Kidney capillary endothelial cell (primary cell): ENCODE measurements around the gene CYBRD1.

Experiments used
- DNase-seq: peaks from one replicate; pipeline ENCODE4 v3.0.0-alpha.2; 2018; ENCODE audit warnings: low spot score

The CYBRD1 gene

DNA sequence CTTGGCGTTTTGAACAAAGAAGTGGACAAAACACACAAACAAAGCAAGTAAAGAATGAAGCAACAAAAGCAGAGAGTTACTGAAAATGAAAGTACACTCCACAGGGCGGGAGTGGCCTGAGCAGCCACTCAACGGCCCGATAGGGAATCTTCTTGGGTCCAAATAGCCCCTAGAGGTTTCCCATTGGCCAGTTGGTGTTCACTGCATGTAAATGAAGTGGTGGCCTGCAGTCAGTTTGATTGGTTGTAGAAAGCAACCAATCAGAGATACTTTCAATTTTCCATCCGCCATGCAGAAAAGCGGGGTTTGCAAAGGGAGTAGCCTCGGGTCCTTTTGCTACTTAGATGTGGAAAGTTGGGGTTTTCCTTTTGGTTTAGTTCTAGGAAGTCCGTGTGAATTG, 31.6 kb downstream of the CYBRD1 start:
- no peak for DNase-seq

DNA sequence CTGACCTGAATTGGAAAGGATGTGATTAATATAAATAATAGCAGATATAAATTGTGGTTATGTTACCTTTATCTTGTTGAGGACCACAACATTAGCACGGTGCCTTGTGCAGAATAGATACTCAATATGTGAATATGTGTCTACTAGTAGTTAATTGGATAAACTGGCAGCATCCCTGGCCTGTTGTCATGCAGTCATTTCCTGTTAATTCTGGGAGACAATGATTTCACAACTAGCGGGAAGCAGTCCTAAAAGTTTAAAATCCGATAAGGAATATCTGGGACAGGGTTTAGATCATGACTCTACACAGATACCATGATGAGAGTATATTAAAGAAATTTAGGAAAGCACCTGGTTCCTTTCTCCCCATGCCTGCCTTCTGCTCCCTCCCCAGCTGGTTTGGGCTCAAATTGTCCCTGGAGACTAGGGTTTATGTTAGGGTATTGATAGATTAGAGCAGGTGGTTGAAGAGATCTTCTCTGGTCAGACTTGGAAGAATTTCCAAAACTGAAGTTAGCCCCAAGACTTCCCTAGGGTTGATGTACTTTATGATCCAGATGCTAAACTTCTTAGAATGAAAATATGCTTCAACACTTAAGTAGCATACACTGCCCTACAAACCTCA, 32.8 kb downstream of the CYBRD1 start:
- DNase-seq: no peak

DNA sequence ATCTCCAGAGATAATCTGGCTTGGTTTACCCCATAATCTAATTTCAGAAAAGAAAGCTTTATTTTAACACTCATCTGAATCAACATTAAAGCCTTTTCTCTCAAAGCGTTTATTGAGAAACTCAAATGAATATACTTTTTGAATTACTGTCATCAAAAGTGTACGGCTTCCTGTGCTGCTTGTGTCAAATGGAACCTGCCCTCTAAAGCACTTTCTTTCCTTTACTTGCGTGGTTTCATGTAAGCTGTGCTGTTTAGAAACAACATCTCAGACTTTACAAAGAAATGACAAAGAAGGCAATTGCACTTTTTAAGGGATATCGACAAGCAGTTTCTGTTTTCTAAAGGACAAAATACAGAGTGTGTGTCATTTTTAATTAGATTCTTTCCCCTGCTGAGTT, 35.1 kb downstream of the CYBRD1 start:
- no peak for DNase-seq

DNA sequence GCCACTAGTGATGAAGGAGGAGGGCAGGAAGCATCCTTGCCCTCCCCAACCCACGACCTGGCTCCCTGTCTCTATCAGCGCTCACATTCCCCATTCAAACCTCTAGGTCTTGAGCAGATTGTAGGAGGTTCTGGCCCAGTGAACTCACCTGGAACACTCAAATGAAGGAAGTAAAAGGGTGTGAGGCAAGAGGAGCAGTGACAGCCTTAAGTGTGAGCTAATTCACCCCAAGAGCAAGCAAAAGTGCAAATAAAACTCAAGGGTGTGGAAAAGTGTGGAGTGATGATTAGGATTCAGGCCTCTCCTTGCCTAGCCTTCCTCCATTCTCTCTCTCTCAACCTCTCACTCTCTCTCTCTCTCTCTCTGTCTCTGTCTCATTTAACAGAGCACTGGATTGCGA, 41.0 kb downstream of the CYBRD1 start:
- DNase-seq: no peak

DNA sequence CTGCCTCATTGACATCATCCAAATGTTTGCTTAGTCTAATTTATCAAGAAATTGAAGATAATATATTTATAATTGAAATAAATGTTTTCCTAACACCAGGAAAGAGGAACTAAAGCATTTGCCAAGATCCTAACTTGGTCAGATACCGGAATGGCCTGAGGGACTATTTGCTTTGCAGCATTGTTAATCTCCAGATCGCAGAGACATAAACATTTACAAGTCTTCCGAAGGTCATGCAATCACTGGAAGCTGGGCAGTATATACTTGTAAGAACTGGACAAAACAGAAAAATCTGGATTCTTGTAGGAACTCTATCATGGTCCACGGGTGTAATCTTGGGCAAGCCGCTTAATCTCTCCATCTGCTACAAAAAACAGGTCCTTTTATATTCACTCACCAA, 42.2 kb downstream of the CYBRD1 start:
- no peak for DNase-seq

DNA sequence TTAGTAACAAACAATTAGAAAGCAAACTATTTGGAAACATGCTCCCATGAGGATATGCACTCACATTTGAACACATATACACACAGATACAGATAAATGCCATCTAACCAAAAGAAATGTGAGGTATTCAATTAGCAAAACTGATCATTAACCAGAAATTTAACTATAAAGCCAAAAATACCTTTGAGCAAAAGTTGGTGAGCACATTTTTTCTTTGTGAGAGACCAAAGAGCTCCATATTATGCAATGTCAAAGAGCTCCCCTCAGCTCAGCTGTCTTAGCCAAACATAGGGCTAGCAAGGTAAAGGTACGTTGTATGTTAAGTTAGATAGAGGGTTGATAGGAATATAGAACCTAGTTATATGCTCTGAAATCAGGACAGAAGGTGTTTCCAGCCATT, 43.8 kb downstream of the CYBRD1 start:
- DNase-seq: no peak

DNA sequence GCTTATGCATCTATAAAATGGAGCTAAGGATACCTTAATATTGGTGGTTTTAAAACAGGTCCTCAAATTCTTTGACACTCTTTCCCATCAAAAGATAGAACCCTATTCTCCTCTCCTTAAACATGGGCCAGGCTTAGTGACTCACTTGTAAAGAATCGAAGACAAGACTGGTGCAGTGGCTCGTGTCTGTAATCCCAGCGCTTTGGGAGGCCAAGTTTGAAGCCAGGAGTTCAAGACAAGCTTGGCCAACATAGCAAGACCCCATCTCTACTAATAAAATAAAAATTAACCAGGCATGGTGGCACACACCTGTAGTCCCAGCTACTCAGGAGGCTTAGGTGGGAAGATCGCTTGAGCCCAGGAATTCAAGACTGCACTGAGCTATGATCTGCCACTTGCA, 44.5 kb downstream of the CYBRD1 start:
- no peak for DNase-seq

DNA sequence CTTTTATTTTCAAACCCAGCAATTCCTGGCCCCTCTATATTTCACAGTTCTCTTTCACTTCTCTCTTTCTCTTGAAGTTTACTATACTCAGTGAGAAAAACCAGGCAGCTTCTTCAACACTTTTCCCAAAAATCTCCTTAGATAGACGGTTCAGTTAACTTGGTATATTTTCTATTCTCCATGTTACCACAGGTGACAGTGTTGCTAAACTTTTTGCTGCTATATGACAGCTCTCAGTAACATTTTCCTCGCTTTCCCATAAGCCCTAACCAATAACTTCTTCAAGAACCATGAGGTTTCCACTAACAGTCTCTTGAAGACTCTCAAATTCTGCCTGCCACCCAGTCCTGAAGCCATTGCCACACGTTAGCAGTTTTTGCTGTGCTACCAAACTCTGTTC, 45.8 kb downstream of the CYBRD1 start:
- no peak for DNase-seq

DNA sequence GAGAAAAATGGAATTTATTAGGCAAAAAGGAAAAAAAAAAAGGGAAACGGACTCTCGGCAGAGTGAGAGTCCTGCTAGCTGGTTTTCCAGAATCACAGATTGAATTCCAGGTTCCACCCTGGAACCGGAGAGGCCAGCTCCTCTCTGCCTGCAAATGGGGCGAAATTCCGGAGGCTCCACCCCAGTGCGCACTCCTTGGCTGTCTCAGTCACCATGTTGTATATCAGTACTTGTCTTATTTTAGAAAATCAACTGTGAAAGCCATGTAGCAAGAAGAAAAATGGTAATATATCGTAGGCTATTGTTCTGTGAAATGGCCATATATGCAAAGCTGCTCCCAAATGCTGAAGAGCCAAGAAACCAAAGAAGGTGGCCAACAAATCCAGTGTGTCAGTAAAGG, 49.4 kb downstream of the CYBRD1 start:
- DNase-seq: no peak

DNA sequence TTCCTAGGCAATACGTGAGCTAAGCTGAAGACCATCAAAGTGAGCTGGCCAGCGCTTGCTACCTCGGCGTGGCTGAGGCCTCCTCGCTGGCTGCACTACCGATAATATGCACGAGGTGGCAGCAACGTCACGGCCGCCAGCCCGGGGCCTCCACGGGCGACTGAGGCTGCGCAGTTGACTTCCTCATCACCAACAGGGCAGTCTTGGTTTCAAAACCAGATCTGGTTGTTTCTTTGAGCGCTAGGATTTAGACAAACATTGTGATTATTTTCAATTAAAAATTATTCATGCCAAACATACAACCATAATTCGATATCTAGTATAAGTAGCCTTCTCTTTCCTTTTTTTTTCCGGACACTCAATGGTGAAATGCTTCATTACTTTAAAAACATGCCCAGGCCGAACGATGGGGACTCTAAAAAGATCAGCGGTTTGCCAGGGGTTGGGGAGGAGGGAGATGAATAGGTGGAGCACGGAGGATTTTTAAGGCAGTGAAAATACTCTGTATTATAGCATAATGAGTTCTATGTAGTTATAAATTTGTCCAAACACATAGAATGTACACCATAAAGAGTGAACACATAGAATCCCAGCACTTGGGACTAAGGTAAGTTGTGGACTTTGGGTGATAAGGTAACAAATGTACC, 52.0 kb downstream of the CYBRD1 start:
- DNase-seq: peak; percentile 73

DNA sequence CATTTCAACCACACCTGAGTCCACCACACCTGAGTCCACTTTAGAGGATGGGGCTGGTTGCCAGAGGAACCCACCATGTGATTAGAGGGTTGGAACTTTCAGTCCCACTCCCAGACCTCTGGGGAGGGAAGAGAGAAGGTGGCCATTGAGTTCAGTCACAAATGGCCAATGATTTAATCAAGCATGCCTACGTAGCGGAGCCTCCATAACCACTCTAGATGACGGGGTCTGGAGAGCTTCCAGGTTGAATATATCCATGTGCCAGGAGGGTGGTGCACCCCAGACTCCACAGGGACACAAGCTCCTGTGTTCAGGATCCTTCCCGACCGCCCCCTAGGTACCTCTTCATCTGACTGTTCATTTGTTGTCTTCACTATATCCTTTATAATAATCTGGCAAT, 53.3 kb downstream of the CYBRD1 start:
- no peak for DNase-seq

DNA sequence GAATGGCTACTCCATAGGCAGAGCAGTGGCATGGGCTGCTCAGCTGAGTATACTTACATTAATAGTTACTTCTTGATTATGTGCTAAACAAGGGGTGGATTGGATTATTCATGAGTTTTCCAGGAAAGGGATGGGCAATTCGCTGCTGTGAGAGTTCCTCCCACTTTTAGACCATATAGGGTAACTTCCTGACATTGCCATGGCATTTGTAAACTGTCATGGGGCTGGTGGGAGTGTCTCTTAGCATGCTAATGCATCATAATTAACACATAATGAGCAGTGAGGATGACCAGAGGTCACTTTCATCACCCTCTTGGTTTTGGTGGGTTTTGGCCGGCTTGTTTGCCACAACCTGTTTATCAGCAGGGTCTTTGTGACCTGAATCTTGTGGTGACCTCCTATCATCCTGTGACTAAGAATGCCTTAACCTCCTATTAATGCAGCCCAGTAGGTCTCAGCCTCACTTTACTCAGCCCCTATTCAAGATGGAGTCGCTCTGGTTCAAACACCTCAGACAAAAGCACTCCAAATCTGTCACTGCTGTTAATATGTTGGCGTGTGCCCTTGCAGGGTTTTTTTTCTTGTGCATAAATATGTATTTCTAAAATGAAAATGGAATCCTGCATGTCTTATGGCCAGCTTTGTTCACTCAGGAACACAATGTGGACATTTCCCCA, 56.0 kb downstream of the CYBRD1 start:
- no peak for DNase-seq

DNA sequence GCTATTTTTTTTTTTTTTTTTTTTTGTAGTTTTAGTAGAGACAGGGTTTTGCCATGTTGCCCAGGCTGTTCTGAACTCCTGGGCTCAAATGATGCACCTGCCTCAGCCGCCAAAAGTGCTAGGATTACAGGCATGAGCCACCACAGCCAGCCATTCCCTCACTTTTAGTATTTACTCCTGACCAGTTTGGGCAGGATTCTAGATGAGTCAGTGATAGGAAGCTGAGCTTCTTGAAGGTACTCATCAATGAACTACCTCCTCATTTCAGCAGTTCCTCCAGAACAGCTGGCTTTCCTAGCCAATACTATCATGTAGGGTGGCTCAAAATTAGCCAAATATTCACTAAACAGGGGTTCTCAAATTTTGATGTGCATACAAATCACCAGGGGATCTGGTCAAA, 57.2 kb downstream of the CYBRD1 start:
- no peak for DNase-seq

DNA sequence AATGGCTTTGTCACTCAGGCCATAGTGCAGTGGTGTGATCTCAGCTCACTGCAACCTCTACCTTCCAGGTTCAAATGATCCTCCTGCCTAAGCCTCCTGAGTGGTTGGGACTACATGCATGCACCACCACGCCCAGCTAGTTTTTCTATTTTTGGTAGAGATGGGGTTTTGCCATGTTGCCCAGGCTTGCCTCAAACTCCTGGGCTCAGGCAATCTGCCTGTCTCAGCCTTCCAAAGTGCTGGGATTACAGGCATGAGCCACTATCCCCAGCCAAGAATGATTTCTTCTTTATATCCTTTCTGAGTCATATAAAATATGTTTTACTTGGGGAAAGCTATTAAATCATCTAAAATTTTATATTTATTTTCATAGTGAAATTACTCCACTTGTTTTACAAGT, 61.3 kb downstream of the CYBRD1 start:
- no peak for DNase-seq

DNA sequence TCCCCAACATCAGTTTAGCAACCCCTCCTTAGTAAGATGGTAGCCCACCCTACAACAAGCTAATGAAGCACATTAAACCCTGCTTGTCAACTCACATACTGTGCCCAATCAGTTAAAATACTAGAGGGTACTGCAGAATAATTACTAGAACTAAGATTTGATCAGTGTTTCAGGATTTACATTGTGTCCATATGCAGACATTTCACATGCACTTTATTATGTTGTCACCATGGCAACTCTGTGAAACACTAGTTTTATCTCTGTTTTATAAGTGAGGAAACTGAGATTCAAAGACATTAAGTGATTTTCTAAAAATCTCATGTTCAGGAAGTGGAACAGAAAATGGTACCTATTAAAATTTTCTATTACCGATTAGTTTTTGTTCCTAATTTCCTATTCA, 61.7 kb downstream of the CYBRD1 start:
- DNase-seq: no peak

DNA sequence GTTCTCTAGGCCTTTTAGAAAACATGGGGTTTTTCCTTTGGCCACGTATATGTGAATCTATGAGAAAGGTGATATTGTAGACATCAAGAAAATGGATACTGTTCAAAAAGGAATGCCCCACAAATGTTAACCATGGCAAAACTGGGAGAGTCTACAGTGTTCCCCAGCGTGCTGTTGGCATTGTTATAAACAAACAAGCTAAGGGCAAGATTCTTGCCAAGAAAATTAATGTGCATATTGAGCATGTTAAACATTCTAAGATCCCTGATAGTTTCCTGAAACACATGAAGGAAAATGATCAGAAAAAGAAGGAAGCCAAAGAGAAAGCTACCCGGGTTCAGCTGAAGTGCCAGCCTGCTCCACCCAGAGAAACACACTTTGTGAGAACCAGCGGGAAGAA, 64.9 kb downstream of the CYBRD1 start:
- DNase-seq: no peak

DNA sequence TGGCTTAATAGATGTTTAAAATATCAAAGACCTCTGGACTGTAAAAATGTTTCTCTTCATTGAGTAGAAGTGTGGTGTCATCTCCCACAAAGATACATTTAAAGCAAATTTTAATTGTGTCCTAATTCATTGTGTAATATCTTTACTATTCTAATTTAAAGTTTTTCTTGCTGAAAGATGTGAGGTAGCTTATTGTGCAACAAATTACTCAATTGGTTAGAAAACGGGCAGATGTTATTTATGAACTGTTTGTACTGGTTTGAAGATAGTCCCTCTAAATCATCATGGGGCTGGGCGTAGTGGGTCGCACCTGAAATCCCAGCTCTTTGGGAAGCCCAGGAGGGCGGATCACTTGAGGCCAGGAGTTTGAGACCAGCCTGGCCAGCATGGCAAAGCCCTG, 65.3 kb downstream of the CYBRD1 start:
- no peak for DNase-seq

DNA sequence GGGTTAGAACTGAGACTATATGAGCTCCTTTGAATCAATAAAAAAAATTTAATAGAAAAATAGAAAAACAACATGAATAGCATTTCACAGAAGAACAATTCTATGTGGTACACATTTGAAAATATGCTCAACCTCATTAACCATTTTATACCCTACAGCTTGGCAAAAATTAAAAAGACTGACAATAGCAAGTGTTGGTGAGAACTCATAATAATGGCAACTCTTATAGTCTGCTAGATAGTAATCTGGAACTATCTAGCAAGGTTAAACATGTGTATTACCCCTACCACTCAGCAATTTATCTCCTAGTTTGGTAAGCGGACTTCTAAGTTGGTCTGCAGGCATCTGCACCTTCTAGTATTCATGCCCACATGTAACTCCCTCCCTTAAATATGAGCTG, 67.8 kb downstream of the CYBRD1 start:
- no peak for DNase-seq

DNA sequence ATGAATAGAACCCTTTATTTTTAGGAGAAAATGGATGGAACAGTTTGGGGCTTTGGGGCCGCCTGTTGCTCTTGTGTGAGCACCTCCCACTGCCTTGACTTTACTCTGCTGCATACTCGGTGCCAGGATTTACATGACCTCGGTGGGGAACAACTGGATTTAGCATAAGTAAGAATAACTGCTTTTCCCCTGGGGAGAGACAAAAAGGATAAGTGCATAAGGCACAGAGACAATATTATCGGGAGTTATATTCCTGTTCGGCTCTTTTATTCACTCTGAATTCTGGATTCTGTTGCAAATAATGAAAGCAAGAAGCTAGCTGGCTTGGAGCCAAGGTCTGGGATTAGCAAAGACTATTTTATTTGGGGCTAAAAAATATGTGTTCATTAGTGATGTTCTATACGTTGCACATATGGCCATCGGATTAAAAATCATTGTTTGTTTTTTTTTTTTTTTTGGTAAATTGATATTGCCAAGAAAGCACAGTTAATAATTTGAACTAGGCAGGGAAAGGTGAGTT, 69.8 kb downstream of the CYBRD1 start:
- DNase-seq: no peak

DNA sequence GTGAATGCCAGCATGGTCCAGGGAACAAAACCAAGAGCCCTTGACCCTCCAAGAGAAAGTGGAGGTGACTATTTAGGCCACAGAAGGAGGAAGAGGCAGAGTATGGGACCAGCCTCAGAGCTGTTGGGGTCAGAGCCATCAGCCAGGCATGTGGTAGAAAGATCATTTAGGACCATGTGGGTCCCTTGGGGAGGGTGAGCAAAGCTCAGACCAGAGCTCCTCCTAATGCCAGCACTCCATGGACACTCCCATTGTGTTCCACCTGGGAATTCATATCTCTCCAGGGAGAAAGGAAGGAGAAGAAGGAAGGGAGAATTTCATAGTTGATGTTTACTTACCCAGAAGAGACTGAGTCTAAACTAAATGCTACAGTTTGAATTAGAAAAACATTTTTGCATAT, 73.2 kb downstream of the CYBRD1 start:
- DNase-seq: no peak

DNA sequence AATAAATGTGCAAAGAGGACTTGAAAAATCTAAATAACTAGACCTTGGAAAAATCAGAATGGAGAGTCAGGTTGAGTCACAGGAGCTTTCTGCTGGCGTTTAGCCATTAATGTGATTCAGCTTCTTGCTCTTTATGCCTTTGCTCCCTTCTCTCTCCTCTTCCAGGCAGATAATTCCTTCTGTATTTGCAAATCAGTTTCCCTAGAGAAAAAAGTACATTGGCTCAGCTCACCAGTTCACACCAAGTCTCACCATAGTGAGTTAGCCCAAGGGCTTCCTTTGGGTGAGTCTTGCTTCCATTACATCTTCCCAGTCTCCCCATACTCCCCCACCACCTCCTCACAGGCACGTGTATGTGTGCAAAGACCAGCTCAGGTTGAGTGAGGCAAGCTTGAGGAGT, 73.6 kb downstream of the CYBRD1 start:
- peak; percentile 21 for DNase-seq

DNA sequence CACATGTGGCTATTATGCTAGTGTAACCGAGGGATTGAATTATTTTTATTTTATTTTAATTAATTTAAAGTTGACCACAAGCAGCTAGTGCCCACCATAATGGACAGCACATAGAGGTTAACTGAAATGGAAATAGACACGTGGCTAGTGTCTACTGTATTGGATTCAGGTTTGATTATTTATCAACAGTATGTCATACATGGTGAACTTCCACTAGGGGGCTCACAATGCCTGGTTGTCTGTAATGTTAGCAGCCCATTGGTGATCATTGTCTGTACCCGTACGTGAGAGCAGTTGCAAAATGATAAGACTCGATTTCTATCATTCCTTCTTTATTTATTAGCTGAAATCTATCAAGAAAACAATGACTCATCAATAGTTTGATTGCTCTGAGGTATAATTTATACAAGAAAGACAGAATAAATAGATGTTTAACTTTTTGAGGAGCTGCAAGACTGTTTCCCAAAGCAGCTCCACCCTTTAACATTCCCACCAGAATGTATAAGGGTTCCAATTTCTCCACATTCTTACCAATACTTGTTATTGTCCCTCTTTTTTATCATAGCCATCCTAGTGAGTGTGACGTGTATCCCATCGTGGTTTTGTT, 76.5 kb downstream of the CYBRD1 start:
- peak; percentile 73 for DNase-seq

DNA sequence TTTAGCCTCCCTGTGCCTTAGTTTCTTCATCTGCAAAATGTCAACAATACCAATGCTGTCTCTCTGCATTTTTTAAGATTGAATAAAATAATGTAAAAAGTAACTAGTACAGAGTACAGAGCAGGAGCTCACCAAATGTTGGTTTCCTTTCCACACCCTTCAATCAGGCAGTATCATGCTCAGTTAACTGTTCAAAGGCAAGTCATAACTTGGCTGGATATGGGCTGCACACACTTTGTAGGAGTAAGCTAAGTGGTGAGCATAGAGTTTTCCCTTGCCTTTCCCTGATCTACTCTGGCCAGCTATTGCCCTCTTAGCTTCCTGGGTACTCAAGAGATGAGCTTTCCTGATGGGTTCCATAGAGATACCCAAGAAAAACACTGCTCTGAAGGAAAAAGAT, 77.9 kb downstream of the CYBRD1 start:
- DNase-seq: no peak
